ENCODE data around the gene PRDX2.

Gene PRDX2

DNA sequence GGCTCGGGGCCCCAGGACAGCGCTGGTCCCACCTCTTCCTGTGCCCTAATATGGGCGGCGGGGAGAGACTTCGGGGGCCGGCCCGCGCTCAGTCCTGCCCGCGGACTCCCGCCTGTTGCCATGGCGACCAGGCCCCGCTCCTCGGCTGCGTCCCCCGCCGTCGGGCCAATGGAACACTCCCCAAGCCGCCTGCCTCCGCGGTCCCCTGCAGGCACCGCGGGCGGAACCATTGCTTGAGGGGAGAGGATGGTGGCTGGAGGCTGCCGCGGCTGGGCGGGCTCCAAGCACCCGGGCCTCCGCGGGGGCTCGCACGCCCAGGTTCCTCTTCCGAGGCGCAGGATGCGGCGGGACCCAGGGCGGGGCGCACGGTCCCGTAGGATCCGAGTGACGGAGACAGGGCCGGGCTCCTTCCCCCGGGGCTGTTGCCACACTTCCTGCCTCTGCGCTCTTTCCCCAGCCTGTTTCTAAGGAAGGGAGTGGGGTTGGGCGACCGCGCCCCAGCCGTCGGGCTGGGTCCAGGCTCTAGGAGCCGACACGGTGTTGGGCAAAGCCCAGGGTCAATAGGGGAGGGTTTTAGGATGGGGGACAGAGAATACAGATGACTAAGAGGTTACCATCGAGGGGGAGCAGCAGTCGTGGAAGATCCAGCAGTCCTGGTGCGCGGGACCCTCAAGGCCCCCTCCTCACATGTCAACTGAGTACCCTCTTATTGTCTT, 11.5 kb downstream of the PRDX2 start:
- Histone ChIP-seq H3K9ac (ENCODE audit: insufficient read length, low read depth) (peak overlapping the region; percentile 80), H3K27me3 (ENCODE audit: insufficient read depth, insufficient read length) (peaks cover 25% of the 10 kb centered on the region), H3K36me3 (ENCODE audit: insufficient read depth, insufficient read length, low read length) (peaks cover 2% of the 10 kb centered on the region), H3K4me3 (ENCODE audit: insufficient read length, low read depth) (peak overlapping the region; percentile 50), H3K9me3 (ENCODE audit: insufficient read depth, low read length) (no peaks in the 10 kb centered on the region), H3K4me1 (ENCODE audit: insufficient read depth, insufficient read length) (peaks cover 30% of the 10 kb centered on the region)
- peak; percentile 90 for DNase-seq (ENCODE audit: low read depth, low spot score)
- no peak for TF ChIP-seq ZNF274 (IDR thresholded peaks at IDR 0.05; ENCODE audit: low read depth, low read length)
- TF ChIP-seq SUZ12 (IDR thresholded peaks at IDR 0.05; ENCODE audit: extremely low read depth, insufficient read depth, insufficient read length) = no peak
- no peak for TF ChIP-seq YY1 (IDR thresholded peaks at IDR 0.05; ENCODE audit: insufficient read depth, insufficient read length)

DNA sequence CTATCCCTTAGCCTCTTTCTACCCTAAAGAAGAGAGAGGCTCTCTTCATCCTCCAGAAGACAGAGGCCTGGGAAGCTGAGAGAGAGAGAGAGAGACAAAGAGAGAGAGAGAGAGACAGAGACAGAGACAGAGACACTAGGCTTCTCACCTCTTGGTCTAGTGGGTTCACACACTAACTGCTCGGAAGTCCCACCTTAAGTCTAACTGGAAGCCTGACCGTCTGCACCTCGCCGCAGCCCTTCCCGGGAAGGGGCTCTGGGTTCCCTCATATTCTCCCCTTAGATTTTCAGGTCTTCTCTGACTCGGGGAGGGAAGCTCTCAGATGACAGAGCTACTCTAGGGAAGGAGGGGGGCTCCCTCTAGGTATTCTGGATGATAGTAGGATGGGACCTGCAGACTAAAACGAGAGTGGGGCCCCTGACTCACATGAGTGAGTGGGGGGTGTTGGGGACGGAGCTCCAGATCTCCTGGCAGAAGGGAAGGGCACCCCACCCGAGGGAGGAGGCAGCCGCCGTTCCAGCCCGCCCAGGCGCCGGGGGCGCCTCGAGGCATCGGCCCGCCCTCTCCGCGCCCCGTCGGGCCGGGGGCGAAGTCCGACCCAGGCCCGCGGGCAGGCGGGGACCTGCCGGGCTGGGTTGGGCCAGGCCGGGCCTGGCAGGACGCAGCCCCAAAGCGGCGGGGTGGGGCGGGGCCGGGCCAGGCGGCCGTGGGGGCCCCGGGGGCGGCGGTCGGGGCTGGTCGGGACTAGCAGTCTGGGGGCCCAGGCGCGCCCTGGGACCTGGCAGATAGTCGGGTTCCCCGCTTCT, 12.3 kb downstream of the PRDX2 start:
- Histone ChIP-seq H3K36me3 (ENCODE audit: insufficient read depth, insufficient read length, low read length) (peaks cover 2% of the 10 kb centered on the region), H3K9ac (ENCODE audit: insufficient read length, low read depth) (peak overlapping the region; percentile 47), H3K9me3 (ENCODE audit: insufficient read depth, low read length) (no peaks in the 10 kb centered on the region), H3K27me3 (ENCODE audit: insufficient read depth, insufficient read length) (peaks cover 25% of the 10 kb centered on the region), H3K4me1 (ENCODE audit: insufficient read depth, insufficient read length) (peaks cover 30% of the 10 kb centered on the region), H3K4me3 (ENCODE audit: insufficient read length, low read depth) (peak overlapping the region; percentile 50)
- TF ChIP-seq SUZ12 (IDR thresholded peaks at IDR 0.05; ENCODE audit: extremely low read depth, insufficient read depth, insufficient read length) = no peak
- TF ChIP-seq ZNF274 (IDR thresholded peaks at IDR 0.05; ENCODE audit: low read depth, low read length) = no peak
- no peak for TF ChIP-seq YY1 (IDR thresholded peaks at IDR 0.05; ENCODE audit: insufficient read depth, insufficient read length)
- DNase-seq (ENCODE audit: low read depth, low spot score) = no peak

DNA sequence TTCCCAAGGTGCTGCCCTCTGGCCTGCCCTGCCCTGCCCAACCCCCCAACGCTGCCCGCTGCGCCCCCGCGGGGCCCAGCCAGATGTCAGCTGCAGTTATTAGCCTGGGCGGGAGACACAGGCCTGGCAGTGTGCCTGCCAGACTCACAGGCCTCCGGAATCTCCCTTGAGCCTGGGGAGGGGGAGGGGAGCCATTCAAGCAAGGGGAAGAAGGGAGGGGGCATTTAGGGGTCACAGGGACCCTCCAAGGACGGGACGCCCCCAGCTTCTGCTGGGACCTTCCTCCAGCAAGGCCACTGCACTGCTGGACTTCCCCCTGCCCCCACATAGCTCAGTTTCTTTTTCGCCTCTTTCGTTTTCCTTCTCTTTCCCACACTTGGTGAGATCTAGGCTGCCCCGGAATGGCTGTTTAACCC, 12.9 kb downstream of the PRDX2 start:
- no peak for DNase-seq (ENCODE audit: low read depth, low spot score)
- H3K9me3 ChIP-seq (ENCODE audit: insufficient read depth, low read length) = no peaks in the 10 kb centered on the region
- no peak for TF ChIP-seq ZNF274 (IDR thresholded peaks at IDR 0.05; ENCODE audit: low read depth, low read length)
- TF ChIP-seq SUZ12 (IDR thresholded peaks at IDR 0.05; ENCODE audit: extremely low read depth, insufficient read depth, insufficient read length) = no peak
- TF ChIP-seq YY1 (IDR thresholded peaks at IDR 0.05; ENCODE audit: insufficient read depth, insufficient read length) = no peak
- H3K4me1 ChIP-seq (ENCODE audit: insufficient read depth, insufficient read length) = peaks cover 27% of the 10 kb centered on the region
- H3K9ac ChIP-seq (ENCODE audit: insufficient read length, low read depth) = peak overlapping the region; percentile 47
- peak overlapping the region; percentile 50 for H3K4me3 ChIP-seq (ENCODE audit: insufficient read length, low read depth)
- peaks cover 2% of the 10 kb centered on the region for H3K36me3 ChIP-seq (ENCODE audit: insufficient read depth, insufficient read length, low read length)
- H3K27me3 ChIP-seq (ENCODE audit: insufficient read depth, insufficient read length) = peaks cover 25% of the 10 kb centered on the region

DNA sequence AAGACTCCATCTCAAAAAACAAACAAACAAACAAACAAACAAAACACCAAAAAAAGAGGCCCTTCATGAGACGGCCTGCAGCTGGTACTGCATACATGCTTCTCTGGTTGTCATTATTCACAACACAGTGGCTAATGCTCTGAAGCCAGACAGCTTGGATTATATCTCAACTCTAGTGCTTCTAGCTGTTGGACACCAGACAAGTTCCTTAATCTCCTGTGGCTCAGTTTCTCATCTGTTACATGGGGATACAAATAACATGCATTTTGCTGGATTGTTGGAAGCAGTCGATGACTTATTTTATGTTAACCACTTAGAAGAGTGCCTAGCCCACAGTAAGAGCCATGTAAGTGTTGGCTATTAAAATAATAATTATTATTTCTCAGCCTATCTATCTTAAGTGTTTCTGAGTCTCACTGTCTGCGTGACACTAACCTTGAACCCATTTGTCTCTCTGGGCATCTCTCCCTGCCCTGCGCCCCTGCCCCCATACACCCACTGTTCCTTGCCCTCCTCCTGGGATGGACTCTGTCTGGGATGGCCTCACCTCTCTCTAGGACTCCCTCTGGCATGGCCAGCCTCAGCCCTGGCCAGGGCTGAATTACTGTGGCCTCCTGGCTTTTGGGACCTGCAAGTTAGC, 13.4 kb downstream of the PRDX2 start:
- H3K36me3 ChIP-seq (ENCODE audit: insufficient read depth, insufficient read length, low read length) = peaks cover 2% of the 10 kb centered on the region
- peak overlapping the region; percentile 50 for H3K4me3 ChIP-seq (ENCODE audit: insufficient read length, low read depth)
- H3K27me3 ChIP-seq (ENCODE audit: insufficient read depth, insufficient read length) = peaks cover 25% of the 10 kb centered on the region
- peak overlapping the region; percentile 47 for H3K9ac ChIP-seq (ENCODE audit: insufficient read length, low read depth)
- no peak for DNase-seq (ENCODE audit: low read depth, low spot score)
- H3K4me1 ChIP-seq (ENCODE audit: insufficient read depth, insufficient read length) = peaks cover 31% of the 10 kb centered on the region
- TF ChIP-seq SUZ12 (IDR thresholded peaks at IDR 0.05; ENCODE audit: extremely low read depth, insufficient read depth, insufficient read length) (no peak), ZNF274 (IDR thresholded peaks at IDR 0.05; ENCODE audit: low read depth, low read length) (no peak), YY1 (IDR thresholded peaks at IDR 0.05; ENCODE audit: insufficient read depth, insufficient read length) (no peak)
- H3K9me3 ChIP-seq (ENCODE audit: insufficient read depth, low read length) = no peaks in the 10 kb centered on the region

DNA sequence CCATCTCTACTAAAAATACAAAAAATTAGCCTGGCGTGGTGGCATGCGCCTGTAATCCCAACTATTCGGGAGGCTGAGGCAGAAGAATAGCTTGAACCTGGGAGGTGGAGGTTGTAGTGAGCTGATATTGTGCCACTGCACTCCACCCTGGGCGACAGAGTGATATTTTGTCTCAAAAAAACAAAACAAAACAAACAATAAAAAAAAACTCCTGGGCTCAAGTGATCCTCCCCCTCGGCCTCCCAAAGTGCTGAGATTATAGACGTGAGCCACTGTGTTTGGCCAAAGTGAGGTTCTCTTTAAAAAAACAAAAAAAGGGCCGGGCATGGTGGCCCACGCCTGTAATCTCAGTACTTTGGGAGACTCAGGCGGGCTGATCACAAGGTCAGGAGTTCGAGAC, 14.1 kb downstream of the PRDX2 start:
- Histone ChIP-seq H3K4me1 (ENCODE audit: insufficient read depth, insufficient read length) (peaks cover 31% of the 10 kb centered on the region), H3K27me3 (ENCODE audit: insufficient read depth, insufficient read length) (peaks cover 22% of the 10 kb centered on the region), H3K36me3 (ENCODE audit: insufficient read depth, insufficient read length, low read length) (peaks cover 1% of the 10 kb centered on the region), H3K9me3 (ENCODE audit: insufficient read depth, low read length) (no peaks in the 10 kb centered on the region), H3K4me3 (ENCODE audit: insufficient read length, low read depth) (no peak overlapping the region), H3K9ac (ENCODE audit: insufficient read length, low read depth) (no peak overlapping the region)
- TF ChIP-seq SUZ12 (IDR thresholded peaks at IDR 0.05; ENCODE audit: extremely low read depth, insufficient read depth, insufficient read length) (no peak), ZNF274 (IDR thresholded peaks at IDR 0.05; ENCODE audit: low read depth, low read length) (no peak), YY1 (IDR thresholded peaks at IDR 0.05; ENCODE audit: insufficient read depth, insufficient read length) (no peak)
- DNase-seq (ENCODE audit: low read depth, low spot score) = no peak

DNA sequence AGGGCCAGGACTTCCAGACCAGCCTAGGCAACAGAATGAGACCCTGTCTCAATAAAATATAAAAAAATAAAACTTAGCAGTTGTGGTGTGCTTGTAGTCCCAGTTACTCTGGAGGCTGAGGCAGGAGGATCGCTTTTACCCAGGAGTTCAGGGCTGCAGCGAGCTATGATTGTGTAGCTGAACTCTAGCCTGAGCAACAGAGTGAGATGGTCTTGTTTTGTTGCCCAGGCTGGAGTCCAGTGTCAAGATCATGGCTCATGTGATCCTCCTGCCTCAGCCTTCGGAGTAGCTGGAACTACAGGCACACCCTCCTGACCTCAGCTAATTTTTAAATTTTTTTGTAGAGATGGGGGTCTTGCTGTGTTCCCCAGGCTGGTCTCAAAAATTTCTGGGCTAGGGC, 14.6 kb downstream of the PRDX2 start:
- TF ChIP-seq YY1 (IDR thresholded peaks at IDR 0.05; ENCODE audit: insufficient read depth, insufficient read length) = no peak
- TF ChIP-seq ZNF274 (IDR thresholded peaks at IDR 0.05; ENCODE audit: low read depth, low read length) = no peak
- TF ChIP-seq SUZ12 (IDR thresholded peaks at IDR 0.05; ENCODE audit: extremely low read depth, insufficient read depth, insufficient read length) = no peak
- no peak overlapping the region for H3K4me3 ChIP-seq (ENCODE audit: insufficient read length, low read depth)
- H3K36me3 ChIP-seq (ENCODE audit: insufficient read depth, insufficient read length, low read length) = no peaks in the 10 kb centered on the region
- DNase-seq (ENCODE audit: low read depth, low spot score) = no peak
- H3K9me3 ChIP-seq (ENCODE audit: insufficient read depth, low read length) = no peaks in the 10 kb centered on the region
- H3K4me1 ChIP-seq (ENCODE audit: insufficient read depth, insufficient read length) = peaks cover 35% of the 10 kb centered on the region
- H3K27me3 ChIP-seq (ENCODE audit: insufficient read depth, insufficient read length) = peaks cover 17% of the 10 kb centered on the region
- no peak overlapping the region for H3K9ac ChIP-seq (ENCODE audit: insufficient read length, low read depth)

Measured in NT2/D1 (cell line).